HG02610 (cell line): ENCODE measurements around the gene NRF1.

Experiments
- ATAC-seq: cut with Tn5 transposase; IDR thresholded peaks from one replicate; pipeline ENCODE4 v1.9.1; 2021; ENCODE audit warnings: mild to moderate bottlenecking, moderate library complexity; ENCODE audit not compliant: unreplicated experiment

NRF1 gene

DNA sequence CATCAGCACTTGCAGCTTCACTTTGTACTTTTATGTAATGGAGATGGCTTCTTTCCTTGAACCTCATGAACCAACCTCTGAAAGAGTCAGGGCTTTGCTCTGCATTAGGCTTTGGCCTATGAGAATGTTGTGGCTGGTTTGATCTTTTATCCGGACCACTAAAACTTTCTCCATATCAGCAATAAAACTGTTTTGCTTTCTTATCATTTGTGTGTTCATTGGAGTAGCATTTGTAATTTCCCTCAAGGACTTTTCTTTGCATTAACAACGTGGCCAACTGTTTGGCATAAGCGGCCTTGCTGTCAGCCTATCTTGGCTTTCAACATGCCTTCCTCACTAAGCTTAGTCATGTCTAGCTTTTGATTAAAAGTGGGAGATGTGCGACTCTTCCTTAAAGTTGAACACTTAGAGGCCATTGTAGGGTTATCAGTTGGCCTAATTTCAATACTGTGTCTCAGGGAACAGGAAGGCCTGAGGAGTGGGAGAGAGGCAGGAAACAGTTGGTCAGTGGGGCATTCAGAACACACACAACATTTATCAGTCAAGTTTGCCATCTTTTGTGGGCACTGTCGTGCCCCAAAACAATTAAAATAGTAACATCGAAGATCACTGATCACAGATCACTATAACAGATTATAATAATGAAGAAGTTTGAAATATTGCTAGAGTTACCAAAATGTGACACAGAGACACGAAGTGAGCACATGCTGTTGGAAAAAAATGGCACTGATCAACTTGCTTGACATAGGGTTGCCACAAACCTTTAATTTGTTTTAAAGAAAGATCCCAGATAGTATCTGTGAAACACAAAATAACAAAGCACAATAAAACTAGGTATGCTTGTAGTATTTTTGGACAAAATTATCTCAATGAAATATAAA lies 64.7 kb downstream of the NRF1 start:
- ATAC-seq = no peak

DNA sequence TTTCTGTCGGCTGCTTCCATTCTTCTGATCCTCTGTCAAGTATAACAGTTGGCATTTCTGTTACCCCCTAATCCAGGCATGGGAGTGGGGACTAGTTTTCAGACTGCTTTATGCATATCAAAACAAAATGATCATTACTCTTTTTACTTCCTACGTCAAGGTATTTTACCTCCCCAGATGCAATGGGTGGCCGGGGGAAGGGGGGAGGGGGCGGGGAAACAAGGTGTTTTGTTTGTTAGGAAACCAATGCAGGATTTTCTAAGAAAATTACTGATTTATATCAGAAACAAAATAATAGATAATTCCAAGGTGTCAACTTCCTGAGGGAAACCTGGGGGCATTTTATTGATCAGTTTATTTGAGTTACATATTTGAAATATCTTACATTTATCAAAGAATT lies 66.3 kb downstream of the NRF1 start:
- no peak for ATAC-seq

DNA sequence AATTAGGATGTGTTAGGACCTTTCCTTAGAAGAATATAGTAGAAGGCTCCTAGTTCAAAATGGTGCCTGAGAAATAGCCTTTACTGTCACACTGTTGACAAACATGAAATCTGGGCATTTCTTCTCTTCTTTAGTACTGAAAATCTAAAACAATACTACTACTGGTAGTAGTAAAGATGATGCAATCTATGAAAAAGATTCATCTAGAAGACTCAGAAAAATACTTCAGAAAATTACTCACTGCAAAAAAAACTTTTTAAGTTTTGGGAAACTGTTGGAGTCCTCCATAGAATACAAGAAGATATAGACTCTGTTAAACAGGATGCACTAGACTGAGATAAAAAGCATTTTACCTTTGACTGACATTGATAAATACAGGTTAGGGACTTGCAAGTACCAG lies 67.1 kb downstream of the NRF1 start:
- ATAC-seq = no peak

DNA sequence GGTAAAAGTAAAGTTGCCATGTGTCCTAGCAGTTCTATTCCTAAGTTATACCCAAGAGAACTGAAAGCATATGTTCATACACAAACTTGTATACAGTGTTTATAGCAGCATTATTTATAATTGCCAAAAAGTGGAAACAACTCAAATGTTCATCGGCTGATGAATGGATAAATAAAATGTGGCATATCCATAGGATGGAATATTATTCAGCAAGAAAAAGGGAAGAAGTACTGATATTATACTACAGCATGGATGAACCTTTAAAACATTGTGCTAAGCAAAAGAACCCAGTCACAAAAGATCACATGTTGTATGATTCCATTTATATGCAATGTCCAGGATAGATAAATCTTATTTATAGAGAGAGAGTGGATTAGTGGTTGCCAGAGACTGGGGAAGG lies 68.9 kb downstream of the NRF1 start:
- no peak for ATAC-seq

DNA sequence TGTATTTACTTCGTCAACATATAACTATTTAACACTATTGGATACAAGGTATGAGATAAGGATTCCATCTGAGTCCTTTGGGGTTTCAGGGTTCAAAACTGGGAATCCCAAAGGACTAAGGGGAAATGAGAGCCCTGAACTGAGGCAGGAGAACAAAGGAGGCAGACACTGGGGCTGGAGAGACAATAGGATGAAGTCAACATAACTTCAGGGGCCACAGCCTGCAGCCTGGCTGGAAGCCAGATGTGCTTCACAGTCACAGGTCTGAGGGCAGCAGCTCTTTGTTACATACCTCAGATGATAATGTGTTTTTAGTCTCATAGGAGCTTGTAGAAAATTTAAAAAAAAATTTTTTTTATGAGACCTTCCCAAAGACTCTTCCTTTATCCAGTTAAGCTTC lies 73.3 kb downstream of the NRF1 start:
- ATAC-seq = no peak

DNA sequence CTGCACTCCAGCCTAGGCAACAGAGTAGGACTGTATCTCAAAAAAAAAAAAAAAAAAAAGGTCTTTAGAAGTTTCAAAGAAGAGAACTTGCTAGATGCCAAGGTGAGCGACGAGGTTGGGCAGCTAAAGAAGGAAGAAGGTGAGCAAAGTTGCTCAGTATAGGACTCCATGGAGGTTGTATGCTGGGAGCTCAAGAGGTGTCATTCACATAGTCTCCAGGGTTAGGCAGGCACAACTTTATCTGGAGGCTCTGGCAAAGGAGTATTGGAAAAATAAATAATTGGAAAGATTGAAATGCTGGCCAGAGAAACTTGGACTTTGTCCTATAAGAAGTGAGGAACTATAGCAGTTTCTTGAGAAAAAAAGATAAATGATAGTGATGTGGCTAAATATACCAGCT lies 74.5 kb downstream of the NRF1 start:
- ATAC-seq = no peak

DNA sequence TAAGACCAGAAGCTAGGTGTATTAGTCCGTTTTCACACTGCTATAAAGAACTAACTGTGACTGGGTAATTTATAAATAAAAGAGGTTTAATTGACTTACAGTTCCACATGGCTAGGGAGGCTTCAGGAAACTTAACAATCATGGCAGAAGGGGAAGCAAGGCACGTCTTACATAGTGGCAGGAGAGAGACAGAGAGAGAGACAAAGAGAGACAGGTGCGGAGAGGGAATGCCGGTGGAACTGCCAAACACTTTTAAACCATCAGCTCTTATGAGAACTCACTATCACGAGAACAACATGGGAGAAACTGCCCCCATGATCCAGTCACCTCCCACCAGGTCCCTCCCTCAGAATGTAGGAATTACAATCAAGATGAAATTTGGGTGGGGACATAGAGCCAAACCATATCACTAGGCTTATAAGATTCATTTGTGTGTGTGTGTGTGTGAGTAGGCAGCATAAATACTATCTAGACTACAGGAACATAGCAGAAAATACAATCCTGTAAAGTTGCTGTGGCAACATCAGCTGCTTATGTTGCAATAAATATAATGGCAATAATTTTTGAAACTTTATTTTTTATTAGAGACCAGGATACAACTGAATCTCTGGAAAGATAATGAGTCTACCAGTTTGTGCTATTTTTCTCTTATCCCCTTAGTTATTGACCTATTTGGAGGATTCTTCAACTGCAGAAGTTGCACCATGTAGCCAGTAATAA lies 77.1 kb downstream of the NRF1 start:
- ATAC-seq = no peak

DNA sequence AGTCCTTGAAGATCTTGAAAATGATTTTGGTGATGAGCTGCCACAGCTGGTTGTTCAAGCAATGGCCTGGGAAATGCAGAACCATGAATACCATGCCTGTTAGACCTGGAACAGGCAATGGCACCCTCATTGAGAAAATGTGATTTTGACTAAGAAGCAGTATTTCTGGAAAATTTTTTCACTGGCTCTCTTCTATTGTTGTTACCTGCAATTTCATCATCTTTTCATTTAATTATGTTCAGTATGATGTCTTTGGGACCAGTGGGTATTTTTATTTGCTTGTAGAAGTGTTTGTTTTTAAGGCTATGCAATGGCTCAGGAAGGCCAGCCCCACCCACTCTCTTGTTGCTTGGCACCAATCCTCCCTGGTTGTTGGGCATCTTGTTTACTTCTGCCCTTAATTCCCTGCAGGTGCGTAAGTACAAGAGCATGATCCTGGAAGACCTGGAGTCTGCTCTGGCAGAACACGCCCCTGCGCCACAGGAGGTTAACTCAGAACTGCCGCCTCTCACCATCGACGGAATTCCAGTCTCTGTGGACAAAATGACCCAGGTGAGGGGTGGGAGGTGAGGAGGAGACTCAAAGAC lies 78.6 kb downstream of the NRF1 start:
- no peak for ATAC-seq

DNA sequence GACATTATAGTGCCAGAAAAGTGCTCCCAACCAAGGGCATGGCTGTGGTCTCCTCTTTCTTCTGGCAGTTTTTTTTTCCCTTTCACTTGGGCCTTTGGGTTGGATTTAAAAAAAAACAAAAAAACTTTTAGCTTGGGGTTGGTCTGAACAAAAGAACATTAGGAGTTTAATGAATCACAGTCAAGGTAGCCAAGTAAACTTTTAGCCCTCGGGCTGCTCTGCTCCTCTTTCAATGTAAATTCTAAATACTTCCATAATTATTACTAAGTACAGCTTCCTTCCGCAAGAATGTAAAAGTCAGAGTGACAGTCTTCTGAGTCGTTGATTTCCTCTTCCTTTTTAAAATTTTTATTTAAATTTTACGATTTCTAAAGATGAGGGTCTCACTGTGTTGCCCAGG lies 79.2 kb downstream of the NRF1 start:
- ATAC-seq = no peak

DNA sequence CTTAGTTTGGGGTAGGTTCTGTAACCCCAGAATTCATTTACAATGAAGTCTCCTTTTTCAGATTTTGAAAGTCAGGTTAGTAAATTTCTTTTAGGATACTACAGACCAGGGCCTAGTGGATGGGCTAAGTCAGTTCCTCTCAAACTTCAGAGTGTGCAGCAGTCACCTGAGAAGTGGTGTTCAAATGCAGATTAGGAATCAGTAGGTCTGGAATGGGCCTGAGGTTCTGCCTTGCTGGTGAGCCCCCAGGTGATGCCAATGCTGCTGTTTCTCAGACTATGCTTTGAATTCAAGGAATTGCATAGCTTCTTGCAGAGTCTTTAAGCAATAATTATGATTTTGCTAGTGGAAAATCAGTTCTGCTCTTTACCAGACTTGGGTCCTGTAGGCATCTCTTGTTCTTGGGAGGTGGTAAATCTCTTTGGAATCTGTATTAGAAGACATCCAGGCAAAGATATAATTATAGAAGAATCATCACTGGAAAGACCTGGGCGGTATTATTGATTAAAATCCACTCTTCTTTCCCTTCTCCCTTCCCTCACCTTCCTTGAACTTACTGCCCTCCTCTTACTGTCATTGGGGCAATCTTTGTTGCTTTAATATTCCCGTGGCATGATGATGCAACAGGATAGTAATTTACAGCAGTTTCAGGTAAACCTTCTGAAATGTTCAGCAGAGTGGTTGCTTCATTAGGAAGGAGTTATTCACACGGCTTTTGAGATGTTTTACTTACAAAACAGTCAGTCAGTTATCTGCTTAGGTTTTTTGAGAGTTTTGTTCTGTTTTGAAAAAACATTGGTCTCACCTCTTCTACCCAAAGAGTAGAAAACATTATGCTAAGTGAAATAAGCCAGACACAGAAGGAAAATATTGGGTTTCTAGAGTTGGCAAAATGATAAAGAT lies 87.2 kb downstream of the NRF1 start:
- ATAC-seq = no peak

DNA sequence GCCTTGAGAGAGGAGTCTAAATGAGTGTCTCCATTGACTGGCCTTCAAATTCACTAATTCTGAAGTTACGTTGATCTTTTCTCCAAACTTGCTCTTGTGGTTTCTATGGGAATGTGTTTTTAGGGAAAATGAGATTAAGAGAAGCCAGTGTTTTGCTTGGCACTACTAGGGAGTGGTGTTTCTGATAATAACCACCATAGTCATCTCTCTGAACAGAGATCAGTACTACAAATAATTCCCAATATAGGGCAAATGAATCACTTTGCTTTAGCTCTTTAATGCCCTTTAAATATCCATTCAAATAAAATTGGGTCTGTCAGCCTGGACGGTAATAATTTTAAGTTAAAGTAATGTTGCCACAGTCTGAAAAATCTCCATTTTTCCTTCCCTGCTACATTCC lies 90.8 kb downstream of the NRF1 start:
- no peak for ATAC-seq

DNA sequence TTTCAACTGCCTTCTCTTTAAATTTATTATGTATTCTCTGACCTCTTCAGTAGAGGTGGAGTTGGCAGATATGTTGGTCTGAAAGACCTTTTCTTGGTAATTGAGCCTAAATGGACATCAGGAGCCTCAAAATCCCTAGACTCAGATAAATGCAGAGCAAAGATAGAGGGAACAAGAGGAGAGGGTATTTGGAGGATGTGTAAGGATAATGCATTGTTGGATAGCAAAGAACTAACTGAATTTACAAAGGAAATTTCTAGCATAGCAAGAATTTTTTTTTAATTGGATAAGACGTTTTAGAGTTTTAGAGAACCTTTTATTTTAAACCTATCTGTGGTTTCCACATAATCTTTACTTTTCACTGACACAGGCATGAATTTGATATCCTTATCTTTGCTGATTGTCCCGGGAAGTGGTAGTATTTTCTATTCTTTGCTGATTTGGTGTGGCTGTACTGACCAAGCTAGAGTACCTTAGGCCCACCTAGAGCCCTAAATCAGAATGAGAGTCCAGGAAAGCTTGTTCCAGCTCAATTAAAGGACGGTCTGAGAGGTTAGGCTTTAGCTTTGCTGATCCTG lies 91.3 kb downstream of the NRF1 start:
- ATAC-seq = no peak

DNA sequence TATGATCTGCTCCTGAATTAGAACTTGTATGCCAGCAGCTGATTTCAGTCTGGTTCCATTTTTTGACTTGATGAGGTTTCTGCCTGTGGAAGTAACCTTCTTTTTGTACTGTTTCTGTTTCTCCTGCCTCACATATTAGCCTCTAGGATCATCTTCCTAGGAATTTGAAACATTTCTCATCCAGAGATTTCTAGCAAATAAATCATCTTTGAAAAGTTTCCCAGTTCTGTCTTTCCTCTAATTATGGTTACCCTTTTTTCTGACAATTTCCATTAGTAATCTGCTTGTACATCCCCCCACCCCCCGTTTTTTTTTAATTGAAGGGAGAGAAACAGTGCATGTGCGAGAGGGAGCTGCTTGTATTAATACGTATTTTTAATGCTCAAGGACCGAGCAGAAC lies 92.2 kb downstream of the NRF1 start:
- ATAC-seq = no peak

DNA sequence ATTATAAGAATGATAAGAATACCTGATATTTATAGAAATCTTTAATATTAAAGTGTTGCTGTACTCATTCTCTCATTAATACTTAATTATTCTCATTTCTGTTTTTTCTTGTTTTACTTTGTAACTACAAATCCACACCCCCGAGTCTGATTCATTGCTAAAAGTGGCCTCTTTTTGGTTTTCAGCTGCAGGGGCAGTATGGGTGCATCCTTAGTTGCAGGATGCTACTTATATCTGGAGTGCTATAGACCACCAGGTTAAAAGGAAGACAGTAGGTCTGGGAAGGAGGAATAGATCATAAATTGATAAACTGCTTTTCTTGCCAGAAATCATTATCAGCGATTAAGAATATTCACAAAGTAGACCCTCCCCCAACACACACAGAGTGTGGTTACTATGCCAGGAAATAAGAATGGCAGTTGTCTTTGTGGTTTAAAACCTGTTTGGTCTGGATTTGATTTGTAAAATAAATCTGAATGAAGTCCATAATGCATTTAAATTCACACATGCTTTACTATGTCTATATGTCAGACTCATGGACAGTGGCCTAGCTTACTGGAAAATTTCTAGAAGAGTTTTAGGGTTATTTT lies 96.5 kb downstream of the NRF1 start:
- ATAC-seq = no peak

DNA sequence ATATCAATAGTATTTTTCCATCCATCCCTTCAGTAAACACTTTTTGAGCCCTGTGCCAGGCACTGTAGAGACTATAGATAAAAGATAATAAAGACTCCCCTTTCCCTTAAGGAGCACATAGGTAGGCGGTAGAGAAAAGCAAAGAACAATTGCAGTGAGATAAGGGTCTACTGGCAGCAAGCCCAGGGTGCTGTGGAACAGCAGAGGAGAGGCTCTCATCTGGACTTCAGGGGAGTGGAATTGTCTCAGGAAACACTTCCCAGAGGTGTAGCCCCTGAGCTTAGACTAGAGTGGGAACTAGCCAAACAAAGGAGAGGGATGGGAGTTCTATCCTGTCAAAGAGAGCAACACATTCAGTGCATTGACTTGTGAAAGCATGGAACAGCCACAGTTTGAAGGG lies 102.0 kb downstream of the NRF1 start:
- no peak for ATAC-seq

DNA sequence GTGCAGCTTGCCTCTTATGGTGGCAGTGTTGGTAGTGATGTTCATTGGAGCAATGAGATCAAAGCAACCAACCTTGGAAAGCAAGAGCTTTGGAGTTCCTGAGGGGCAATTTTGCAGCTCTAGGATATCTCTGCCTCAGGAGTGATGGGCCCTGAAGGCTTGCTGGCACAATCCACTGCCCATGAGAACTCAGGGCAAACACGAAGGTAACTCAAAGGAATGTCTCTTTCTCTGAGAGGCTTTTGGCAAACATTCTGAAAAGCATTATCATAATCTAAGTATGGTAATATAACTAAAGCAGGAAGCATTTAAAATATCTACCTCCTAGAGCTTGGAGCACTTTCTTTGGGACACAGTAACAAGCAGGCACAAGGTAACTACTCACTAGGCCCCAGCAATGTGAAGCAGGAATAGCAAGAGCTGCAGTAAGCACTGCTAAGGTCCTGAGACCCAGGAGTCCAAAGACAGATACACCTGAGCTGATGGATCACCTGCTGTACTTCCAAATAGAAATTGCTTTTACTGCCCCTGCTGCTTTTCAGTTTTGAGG lies 103.1 kb downstream of the NRF1 start:
- ATAC-seq = no peak

DNA sequence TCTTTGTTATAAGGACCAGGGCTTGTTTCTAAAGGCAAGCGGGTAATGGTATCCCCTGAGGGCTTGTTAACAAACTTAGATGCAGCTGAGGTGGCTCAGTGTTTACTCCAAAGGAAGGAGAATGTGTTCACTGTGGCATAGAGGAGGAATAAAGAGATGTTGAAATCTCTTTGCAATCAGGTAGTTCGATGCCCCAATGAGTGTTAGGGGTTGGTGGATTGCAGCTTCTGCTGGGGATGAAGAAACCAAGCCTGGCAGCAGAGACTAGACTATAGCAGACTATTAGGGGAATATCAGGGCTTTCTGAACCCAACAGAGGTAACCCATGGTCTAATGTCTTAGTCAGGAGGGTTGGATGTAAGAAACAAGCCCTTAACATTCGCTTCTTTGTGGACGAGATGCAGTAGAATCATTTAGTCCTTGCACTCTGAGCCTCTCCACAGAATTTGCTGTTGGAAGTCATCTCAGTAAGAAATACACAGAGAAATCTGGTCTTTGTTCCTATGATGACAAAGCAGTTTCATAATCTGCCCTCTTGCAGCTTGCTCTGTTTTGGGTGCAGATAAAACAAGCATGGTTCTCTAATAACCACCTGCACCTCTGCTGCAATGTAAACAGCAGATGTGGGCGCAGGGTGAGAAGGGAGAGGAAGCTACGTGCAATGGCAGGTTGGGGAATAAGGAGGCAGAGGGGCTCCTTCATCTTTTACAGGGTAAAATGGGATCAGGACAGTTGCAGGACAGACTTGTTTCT lies 108.6 kb downstream of the NRF1 start:
- no peak for ATAC-seq

DNA sequence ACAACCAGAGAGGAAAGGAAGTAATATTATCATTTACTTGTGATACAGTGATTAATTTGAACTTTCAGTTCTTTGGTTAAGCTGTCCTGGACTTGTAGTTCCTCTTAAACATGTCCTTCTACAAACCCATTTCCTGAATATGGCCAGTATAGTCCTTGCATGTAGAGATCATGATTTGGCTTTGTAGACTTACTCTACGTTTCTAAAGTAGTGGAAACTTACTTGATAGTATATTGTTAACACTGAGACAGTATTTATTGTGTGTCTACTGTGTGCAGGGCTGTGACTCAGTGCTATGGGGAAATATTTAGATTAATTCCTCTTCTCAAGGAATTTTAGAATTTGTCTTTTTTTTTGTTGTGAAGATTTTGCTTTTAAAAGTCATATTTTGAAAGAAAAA lies 109.5 kb downstream of the NRF1 start:
- ATAC-seq = no peak

DNA sequence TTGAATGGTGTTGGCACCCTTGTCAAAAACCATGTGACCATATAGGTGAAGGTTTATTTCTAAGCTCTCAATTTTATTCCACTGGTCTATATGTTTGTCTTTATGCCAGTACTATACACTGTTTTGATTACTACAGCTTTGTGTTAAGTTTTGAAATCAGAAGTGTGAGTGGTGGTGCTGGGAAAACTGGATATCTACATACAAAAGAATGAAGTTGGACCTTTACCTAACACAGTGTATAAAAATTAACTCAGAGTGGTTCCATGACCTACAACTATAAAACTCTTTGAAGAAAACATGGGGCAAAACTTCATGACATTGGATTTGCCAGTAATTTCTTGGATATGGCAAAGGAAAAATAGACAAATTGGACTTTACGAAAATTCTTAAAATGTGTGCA lies 112.2 kb downstream of the NRF1 start:
- no peak for ATAC-seq
